Hematopoietic multipotent progenitor cell treated with erythropoietin and hydrocortisone succinate and interleukin-3 and kit ligand, for 15 days (in vitro differentiated cells): ENCODE results near the gene MICA.
"Not testable (repeated sequence)": the region's sequence is repeated elsewhere in the genome, so short reads cannot be mapped to it uniquely, and the experiment has no call there.

Experiments used
- DNase-seq: peaks from one replicate; pipeline ENCODE4 v3.0.0-alpha.2; 2015; ENCODE audit warnings: low spot score

Gene MICA

GRCh38 chr6:31383149-31383548, 20.2 kb upstream of the MICA start:
- DNase-seq, result no peak

GRCh38 chr6:31385041-31385440, 18.4 kb upstream of the MICA start:
- no peak for DNase-seq

GRCh38 chr6:31386099-31386498, 17.3 kb upstream of the MICA start:
- DNase-seq, result no peak

GRCh38 chr6:31386977-31387376, 16.4 kb upstream of the MICA start:
- no peak for DNase-seq

- not testable (repeated sequence) for DNase-seq
These were observed 14.2 kb upstream of the MICA start for GRCh38 chr6:31388916-31389801.

GRCh38 chr6:31389802-31390132, 13.6 kb upstream of the MICA start:
- DNase-seq, result not testable (repeated sequence)

GRCh38 chr6:31393932-31394331, 9.5 kb upstream of the MICA start:
- DNase-seq, result no peak

GRCh38 chr6:31394381-31394780, 9.0 kb upstream of the MICA start:
- no peak for DNase-seq

GRCh38 chr6:31395832-31396231, 7.6 kb upstream of the MICA start:
- DNase-seq, result no peak

GRCh38 chr6:31396422-31397152, 6.8 kb upstream of the MICA start:
- peak; percentile 85 for DNase-seq

GRCh38 chr6:31397153-31397499, 6.3 kb upstream of the MICA start:
- DNase-seq, result not testable (repeated sequence)

- no peak for DNase-seq
These were observed 5.4 kb upstream of the MICA start for GRCh38 chr6:31397901-31398525.

- DNase-seq, result peak; percentile 72
These were observed 3.6 kb upstream of the MICA start for GRCh38 chr6:31399589-31400466.

GRCh38 chr6:31400467-31401289, 2.7 kb upstream of the MICA start:
- peak; percentile 57 for DNase-seq

GRCh38 chr6:31401403-31401802, 2.0 kb upstream of the MICA start:
- peak; percentile 8 for DNase-seq

GRCh38 chr6:31402324-31403282, 792 bp upstream of the MICA start:
- no peak for DNase-seq

GRCh38 chr6:31404061-31404364, 618 bp downstream of the MICA start:
- DNase-seq, result not testable (repeated sequence)

GRCh38 chr6:31405996-31406395, 2.6 kb downstream of the MICA start:
- DNase-seq, result no peak

- DNase-seq, result no peak
These were observed 4.3 kb downstream of the MICA start for GRCh38 chr6:31407699-31408098.

GRCh38 chr6:31412506-31412905, 9.1 kb downstream of the MICA start:
- no peak for DNase-seq
